ENCODE results near the gene CACNA1S. TPM values are rescaled to one million over a fixed set of nuclear protein-coding genes. Genes with fewer than 3 reads are reported as not detected.

CACNA1S gene
- total RNA-seq, 1 experiment from 2014 or later, result not detected

DNA sequence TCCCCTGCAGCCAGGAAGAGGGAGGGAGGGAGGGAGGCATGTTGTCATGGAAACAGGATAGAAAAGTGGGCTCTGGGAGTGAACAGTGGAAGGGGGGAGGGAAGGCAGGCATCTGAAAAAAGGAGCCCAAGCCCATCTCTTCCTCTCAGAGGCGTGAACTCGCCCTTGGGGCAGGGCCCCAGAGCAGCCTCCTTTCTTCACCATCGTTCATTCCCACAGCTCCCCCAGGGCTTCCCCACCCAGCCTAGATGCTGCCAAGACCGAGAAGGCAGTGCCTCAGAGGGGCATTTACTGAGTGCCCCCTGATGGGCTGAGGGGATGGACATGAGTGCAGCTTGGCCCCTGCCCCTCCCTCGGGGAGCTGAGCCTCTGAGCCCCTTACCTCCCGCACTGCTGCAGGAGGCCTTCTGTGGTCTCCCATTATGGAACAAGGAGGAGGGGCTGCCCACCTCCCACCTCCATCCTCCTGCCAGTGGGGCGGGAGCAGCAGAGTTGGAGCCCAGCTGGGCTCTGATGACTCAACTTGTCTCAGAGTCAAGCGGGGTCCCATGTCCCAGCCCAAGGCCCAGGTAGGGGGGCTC lies 49.6 kb downstream of the CACNA1S start:
- DNase-seq (ENCODE audit: low spot score), result no peak

DNA sequence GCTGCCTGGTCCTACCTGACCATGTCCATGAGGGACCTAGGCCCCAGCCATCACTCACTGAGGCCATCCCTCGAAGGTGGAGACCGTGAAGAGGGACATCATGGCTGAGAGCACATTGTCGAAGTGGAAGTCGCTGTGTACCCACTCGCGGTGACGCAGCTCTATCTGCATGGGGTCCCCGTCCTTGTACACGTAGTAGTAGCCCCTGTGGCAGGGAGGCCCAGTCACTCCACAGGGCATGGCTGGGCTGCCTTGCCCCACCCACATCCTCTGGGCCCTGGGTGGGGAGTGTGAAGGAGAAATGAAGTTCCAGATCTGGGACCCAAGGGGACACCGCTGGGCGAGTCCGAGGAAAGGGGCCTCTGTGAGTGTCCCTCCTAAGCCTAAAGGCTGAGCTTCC lies 50.3 kb downstream of the CACNA1S start:
- DNase-seq (ENCODE audit: low spot score), result no peak

DNA sequence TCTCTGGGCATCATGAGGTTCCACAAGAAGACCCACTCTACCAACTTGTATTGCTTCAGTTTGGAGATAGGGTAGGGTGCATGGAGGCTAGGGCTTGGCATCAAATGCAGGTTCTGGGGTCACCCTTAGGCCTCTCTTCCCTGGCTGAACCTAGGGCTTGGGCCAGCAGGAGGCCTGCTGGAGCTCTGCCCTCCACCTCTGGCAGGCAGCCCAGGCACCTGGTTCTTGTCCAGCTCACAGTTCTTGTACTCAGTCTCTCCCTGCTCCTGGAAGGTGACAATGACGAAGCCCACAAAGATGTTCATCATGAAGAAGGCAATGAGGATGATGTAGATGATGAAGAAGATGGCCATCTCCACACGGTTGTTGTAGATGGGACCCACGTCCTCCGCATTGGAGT lies 51.2 kb downstream of the CACNA1S start:
- no peak for DNase-seq (ENCODE audit: low spot score)

DNA sequence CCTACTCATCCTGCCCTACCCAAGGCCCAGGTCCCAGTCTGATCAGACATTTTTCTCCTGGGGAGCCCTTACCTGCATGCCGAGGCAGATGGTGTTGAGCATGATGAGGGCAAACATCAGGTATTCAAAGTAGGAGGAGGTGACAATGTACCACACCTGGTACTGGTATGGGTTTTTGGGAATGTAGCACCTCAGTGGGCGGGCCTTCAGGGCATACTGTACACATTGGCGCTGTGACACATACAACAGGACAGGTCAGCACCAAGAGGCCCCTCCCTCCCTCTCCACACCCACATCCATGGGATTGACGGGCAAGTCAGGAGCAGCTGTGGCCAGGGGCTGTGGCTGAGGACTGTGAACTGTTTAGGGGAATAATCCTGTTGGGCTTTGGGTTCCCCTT lies 51.6 kb downstream of the CACNA1S start:
- DNase-seq (ENCODE audit: low spot score), result no peak

DNA sequence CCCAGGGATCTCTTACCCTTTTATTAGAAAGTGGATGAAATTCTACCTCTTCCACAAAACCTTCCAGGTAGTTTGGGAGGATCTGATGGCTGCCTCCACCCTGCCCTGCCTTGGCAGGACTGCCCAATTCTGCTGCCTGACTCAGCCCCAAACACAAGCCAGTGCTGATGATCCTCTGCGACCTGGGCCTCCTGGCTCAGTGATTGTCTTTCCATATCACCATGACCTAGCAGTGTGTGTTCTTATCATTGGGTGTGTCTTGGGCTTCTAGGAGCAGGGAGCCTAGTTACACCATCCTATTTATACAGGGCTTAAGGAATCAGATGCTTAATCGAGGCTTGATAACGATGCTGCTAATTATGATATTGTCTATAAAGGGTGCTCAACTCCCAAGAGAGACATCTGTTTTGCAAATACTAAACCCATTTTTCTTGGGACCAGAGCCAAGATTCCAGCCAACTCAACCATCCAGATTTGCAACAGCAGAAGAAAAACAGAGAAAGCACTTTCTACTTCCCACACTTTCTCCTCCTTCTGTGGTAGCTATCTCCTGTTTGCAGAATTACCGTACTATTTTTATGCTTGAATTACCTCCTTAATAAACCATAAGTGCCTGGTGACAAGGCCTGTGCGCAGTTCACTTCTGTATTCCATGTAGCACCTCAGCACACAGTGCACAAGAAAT lies 52.2 kb downstream of the CACNA1S start:
- no peak for DNase-seq (ENCODE audit: low spot score)

DNA sequence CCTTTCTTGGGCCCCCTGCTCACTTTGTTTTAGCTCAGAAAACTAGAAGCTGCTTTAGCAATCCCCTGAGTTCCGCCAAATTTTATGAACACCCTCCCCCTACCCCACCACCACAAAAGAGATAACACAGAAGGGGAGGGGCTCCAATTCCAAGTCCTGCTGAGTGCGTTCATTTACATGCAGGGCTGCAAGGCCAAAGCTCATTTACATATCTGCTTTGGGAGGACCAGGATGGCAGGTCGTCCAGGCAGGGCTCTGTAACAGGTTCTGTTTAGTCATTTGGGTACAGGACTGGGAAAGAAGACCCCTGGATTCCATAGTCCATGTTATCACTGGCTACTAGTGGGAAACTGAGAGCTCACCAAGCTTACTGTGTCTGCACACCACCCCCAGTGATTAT lies 52.8 kb downstream of the CACNA1S start:
- DNase-seq (ENCODE audit: low spot score), result no peak

DNA sequence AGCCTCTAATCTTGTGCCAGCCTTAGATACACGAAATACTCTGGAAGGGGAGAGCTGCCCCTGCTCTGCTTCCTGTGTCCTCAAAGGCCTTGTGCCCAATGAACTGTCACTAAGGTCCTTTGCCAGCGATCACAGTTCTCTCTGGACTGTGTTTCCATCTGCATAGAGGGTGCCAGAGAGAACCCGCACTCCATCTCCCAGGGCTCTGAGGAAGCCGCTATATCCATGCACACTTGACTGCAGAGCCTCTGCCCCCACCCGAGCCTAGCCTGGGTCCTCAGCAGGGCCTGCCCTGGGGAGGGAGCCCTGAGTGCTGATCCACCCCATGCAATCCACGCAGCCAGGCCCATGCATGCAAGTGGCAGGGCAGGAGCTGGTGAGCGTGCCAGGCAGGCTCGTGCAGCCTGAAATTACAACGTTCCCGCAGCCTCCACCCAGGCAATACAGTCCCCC lies 58.1 kb downstream of the CACNA1S start:
- DNase-seq (ENCODE audit: low spot score), result no peak

DNA sequence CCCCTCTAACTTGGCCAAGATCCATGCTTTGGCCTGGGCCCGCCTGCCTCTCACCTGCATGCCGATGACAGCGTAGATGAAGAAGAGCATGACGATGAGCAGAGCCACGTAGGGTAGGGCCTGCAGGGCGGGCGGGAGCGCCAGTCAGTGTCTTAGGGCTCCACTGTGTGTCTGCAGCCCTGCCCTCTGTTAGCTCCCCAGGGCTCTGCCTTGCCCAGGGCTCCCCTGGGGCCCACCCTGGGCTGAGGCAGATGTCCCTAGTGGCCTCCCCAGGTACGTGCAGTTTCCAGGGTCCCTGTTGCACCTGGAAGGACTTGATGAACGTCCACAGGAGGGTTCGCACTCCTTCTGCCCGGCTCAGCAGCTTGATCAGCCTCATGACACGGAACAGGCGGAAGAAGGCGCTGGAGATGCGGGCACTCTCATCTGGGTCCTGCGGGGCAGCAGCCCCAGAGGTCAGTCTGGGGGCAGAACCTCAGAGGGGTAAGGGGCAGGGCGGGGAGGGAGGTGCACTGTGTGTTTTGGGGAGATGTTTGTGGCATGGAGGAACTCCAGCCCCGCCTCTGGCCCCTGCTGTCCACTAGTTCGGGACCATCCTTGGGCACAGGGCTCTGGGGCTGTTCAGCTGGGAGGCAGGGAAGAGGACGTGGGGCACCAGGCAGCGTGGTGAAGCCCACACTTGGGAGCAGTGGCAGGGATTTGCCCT lies 58.9 kb downstream of the CACNA1S start:
- no peak for DNase-seq (ENCODE audit: low spot score)

DNA sequence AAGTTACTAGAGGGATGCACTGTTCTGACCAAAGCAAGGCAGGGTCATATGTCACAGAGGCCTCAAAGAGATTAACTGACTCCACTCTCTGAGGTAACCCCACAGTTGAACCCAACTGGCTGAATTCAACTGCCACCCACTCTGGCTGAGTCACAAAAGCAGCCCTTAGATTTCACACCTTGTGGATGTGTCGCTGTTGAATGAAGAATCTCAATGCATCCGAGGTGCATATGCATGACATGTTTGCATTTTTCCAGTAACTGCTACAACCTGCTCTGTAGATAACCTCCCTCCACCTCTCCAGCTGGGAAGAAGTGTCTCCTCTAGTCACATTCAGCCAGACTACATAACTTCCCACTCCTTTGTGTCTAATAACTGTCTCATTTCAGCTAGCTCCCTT lies 60.8 kb downstream of the CACNA1S start:
- no peak for DNase-seq (ENCODE audit: low spot score)

DNA sequence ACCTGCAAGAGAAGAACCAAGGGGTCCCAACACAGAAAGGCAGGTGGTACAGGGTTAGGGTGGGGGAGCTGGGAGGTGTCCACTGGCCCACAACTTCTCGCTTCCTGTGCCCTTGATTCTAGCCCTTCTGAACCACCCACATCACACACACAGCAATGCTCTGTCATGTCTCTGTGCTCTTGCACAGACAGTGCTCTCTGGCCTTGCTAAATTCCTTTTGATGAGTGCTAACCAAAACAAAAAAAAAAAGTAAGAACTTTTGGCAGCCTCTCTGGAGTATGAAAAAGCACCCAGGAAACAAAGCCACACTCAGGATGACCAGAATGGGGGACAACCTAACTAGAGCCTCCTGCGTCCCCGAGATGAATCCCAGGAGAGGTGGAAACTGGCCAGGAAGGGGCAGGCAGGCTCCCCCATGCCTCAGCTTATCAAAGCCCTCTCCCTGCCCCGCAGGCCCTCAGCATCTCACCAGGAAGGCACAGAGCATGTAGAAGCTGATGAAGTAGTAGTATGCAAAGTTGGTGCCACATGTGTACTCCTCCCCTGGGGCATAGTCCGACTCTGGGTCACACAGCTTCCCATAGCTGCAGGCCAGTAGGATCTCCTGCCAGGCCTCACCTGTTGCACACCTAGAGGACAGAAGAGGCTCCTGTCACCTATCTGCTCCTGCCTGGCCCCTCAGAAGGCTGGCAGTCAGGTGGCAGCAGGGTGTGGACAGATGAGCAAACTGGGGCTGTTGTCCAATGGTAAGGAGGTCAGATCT lies 61.5 kb downstream of the CACNA1S start:
- no peak for DNase-seq (ENCODE audit: low spot score)

DNA sequence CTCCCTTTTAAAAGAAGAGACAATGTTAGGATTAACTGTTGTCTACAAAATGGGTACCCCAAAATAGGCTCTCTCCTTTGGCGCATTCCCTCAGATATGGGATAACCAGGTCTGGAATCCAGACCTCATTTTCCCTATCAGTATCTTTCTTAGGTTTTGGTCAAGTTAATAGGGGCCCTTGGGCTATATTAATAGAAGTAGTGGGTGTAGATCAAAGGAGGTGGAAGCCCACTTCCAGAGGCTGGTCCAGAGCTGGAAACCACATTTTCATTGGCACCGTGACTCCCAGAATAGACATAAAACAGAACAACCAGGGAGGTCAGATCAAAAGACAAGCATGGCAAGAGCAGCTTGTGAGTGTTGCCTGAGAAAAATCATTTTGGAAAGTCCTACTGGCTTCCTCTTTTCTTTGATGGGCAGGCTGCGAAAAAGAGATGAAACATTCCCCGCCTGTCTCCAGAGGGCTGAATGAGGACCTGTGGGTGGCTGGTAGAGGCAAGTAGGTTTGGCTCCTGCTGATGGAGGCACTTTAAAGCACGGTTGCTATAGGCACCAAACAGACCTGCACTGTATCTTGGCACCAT lies 62.9 kb downstream of the CACNA1S start:
- no peak for DNase-seq (ENCODE audit: low spot score)

DNA sequence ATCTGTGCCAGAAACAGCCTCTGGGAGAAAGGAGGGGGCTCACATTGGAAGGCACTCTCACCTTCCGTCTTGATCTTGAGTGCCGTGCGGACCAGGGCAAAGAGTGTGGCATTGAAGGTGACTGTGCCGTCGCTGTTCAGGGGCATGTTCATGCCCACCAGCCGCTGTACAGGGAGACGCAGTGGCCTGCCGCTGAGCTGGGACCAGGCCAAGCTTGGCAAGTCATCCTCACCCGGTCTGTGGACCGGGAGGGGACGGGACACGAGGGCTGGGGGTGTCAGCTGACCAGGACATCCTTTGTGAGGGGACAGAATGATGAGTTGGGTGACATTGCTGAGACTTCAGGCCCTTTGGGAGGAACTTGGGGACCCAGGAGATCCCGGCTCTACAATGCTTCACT lies 63.7 kb downstream of the CACNA1S start:
- no peak for DNase-seq (ENCODE audit: low spot score)

DNA sequence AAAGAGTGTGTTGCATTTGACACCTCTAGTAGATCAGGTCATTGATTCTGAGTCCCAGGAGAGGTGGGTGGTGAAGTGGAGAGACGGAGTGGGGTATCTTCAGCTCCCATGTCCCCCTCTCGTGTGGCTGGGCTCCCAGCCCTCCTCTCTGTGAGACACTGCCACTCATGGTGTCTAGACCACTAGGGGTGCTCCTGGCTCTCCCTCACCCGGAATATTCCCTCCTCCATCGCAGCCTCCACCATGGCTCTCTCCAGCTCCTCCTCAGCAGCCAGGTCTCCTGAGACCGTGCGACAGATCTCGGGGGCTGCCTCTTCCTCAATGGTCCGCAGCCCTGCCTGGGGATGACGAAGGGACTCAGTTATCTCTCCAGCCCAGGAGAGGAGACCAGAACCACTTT lies 68.1 kb downstream of the CACNA1S start:
- no peak for DNase-seq (ENCODE audit: low spot score)

DNA sequence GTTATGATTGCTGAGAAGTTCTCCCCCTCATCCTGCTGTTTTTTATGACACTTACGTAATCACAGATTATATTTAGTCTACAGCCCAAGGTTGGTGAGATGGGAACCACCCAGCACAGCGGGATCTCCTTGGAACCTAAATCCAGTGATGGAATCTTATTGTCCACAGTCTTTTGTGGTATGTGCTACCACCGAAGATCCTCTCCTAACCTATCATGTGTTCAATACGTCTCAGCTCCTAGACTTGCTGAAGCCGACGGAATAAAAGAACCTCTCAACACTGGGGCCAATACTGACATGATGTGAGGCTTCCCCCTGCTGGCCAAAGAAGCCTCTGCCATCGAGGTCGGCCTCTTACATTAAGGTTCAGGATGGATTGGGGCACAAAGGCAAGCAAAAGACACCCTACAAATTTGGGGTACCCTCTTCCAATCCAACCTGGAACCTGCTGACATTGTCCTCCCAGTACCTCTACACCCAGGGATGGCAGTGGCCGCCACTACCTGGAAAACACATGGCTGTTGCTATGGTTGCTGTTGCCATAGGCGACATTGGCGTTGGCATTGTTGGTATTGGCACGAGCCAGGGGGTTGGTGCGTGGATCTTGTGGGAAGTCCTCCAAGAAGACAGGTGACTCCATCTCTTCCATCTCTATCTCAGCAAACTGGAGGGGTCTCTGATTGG lies 69.3 kb downstream of the CACNA1S start:
- peak; percentile 64 for DNase-seq (ENCODE audit: low spot score)

DNA sequence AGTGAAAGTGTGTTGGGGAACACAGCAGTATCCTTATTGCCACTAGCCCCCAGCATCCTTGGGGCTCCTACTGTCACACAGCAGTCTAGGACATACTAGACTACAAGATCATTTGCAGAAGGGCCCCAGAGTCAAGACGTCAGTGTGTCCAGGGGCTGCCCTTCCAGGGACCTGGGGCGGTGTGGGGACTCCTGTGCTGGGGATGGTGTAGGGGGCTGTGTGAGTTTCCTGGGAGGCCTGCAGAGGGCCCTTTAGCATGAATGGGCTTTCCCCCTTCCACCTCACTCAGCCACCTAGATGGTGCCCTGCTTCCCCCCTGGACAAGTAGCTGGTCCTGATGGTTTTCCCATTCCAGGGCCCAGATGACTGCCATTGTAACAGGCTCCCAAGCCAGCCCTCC lies 71.2 kb downstream of the CACNA1S start:
- no peak for DNase-seq (ENCODE audit: low spot score)

DNA sequence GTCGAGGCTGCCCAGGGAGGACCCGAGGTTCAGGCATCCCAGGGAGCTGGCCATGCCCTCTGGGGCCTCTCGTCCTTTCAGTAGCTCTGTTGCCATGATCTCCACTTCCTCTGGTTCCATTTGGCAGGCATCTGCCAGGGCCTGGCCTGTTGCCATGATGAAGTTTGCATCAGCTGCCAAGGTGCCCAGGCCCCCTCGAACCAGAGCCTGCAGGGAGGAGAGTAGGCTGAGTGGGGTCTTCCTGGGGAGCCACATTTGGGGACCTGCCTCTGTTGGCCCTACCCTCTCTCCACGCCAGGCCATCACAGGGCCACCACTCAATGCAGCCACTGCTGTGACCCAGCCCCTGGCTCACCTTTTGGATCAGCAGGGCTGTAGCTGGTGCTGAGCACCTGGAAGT lies 72.3 kb downstream of the CACNA1S start:
- no peak for DNase-seq (ENCODE audit: low spot score)

DNA sequence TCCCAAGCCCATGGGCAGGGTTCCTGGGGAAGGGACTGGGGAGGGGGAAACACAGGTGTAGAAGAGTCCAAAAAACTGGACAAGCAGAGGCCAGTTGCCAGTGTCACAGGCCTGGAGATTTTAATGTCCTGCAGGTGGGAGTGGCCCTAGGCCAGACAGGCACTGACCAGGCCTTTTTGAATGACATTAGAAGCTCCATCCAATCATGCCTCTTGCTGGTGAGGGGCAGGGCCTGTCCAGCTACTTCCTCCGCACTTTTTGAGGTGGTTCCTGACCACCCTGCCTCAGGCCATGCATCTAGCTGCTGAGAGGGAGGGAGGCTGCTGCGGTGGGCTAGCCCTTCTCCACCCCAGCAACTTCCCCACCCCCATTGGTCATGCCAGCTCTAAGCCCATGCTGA lies 72.8 kb downstream of the CACNA1S start:
- no peak for DNase-seq (ENCODE audit: low spot score)

DNA sequence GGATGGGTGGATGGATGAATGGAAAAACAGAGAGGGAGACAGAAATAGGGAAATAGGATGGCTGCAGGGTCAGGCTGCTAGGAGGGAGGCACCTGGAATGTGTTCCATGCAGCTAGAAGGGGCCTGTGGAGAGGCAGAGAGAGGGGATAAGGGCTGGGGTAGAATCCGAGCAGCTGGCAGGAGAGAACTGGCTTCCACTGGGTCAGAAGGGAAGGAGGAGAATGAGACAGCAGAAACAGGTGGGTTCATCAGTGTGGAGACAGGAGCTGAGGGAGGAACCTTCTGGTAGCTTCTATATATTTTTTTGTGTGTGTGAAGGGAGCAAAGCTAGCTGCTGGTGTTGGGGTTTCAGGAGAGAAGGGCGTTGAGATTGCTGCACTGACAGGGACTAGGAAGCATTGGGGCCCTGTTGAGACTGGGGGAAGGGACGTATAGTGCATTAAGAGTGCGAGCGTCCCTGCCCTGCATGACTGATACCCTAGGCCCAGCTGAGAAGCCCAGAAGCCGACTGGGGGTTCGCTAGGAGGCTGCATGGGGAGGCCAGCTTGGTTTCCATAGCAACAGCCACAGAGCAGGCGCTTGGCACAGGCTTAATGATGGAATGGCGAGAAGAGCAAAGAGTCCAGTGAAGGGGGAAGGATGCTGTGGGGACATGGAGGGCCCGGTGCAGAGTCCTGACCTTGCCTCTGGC lies 73.9 kb downstream of the CACNA1S start:
- no peak for DNase-seq (ENCODE audit: low spot score)

DNA sequence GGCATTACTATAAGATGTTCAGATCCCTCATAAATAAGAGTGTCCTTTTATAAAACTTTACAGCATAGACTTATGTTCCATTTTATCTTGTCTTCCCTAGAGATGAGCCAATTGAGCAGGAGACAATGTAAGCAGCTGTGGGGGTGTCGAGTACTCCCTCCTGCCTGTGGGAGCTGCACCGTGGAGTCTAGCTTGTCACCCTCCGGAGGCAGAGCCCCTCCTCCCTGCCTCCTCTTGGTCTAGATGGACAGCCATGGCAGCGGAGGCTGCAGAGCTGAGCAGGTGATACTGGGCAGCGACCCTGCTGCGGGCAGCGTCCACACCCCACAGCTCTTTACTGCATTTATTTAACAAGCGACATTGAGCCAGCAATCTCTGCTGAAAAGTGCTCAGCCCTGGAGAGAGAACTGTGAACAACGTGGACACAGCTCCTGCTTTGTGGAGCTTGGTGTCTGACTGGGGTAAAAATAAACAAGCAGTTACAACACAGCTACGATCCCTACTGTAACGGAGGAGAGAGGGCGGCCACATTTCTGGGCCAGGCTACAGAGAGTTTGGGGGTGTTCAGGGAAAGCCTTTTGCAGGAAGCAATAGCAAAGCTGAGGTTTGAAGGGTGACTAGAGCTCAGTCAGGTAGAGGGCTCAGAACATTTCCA lies 75.9 kb downstream of the CACNA1S start:
- DNase-seq (ENCODE audit: low spot score), result no peak

DNA sequence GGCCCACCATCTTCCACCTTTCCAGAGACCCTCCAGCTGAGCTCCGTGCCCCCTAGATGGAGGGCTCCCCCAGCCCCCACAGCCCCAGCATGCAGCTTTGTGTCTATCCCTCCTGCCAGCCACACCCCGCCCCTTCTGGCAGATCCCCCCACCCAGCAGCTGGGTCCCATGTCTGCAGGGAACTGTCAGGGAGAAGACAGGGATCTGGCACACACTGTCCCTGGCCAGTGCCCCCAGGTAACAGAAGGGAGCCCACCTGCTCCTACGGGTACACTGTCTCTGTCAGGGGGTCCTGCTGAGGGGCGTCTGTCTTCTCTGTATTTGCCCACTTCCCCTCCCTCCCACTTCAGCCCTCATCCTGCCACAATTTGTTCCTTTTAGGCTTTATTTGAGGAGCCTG lies 77.6 kb downstream of the CACNA1S start:
- DNase-seq (ENCODE audit: low spot score), result no peak
